ENCODE measurements around the gene BNC2. TPM values are rescaled to one million over a fixed set of nuclear protein-coding genes. Genes with fewer than 3 reads are reported as not detected.

BNC2 gene
- total RNA-seq, 2 experiments from 2014 or later = not detected

DNA sequence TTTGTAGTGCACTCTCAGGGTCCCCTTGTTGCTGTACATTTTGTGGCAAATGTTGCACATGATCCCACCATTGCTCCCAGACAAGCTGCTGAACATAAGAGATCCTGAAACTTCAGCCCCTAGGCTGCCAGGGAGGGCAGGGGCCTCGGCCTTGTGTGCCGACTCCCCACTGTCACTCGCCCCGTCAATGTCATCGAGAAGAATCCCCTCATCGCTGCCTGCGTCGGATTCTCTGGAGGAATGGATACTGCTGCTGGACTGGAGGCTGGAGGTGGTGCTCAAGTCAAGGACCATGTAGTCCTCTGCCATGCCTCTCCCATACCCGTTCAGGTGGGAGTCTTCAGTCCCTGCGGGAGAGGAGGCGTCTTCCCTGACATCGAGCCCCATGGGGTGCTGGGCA is 451.3 kb downstream of the BNC2 start:
- intact Hi-C loops (cut with micrococcal nuclease; ENCODE audit: unreplicated experiment) = no loop called here
- TF ChIP-seq, protein P1, sequence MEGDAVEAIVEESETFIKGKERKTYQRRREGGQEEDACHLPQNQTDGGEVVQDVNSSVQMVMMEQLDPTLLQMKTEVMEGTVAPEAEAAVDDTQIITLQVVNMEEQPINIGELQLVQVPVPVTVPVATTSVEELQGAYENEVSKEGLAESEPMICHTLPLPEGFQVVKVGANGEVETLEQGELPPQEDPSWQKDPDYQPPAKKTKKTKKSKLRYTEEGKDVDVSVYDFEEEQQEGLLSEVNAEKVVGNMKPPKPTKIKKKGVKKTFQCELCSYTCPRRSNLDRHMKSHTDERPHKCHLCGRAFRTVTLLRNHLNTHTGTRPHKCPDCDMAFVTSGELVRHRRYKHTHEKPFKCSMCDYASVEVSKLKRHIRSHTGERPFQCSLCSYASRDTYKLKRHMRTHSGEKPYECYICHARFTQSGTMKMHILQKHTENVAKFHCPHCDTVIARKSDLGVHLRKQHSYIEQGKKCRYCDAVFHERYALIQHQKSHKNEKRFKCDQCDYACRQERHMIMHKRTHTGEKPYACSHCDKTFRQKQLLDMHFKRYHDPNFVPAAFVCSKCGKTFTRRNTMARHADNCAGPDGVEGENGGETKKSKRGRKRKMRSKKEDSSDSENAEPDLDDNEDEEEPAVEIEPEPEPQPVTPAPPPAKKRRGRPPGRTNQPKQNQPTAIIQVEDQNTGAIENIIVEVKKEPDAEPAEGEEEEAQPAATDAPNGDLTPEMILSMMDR (conservative IDR thresholded peaks at IDR 0.05; ENCODE audit: low read length) = no peak

DNA sequence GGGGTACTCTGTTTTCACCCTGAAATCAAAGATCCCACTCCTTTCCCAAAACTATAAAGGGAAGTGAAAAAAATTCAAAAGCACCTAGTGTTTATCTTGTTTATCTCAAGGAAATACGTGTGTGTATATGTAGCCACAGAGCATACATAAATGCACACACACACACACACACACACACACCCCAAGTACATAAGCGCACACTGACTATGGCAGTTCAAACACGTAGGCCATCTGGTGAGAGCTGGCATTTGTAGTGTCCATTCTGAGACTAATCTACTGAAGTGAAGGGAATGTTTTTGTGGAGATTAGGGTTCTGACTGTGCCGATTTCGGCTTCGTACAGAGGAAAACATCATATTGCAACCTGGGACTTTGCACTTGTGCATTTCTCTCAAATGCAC is 451.7 kb downstream of the BNC2 start:
- Histone ChIP-seq H3K9me3 (ENCODE audit: low read length) (no peaks in the 10 kb centered on the region), H3K79me2 (ENCODE audit: insufficient read depth, low read depth, low read length) (no peaks in the 10 kb centered on the region), H3K4me2 (ENCODE audit: low read length) (no peak overlapping the region), H3K36me3 (ENCODE audit: insufficient read depth, low read length) (no peaks in the 10 kb centered on the region), H3K4me3 (ENCODE audit: low read depth, low read length, poor library complexity, severe bottlenecking) (no peak overlapping the region), H3K9me2 (ENCODE audit: insufficient read depth, low read length) (no peaks in the 10 kb centered on the region), H2AFZ (ENCODE audit: low read length) (no peak overlapping the region), H3K27ac (ENCODE audit: low read depth, low read length, poor library complexity, severe bottlenecking) (no peak overlapping the region), H4K20me1 (ENCODE audit: insufficient read depth, low read length) (no peaks in the 10 kb centered on the region), H3K4me1 (ENCODE audit: insufficient read depth, low read length, poor library complexity, severe bottlenecking) (no peaks in the 10 kb centered on the region)
- no peak for DNase-seq (ENCODE audit: low spot score)
- TF ChIP-seq, protein P1 (conservative IDR thresholded peaks at IDR 0.05; ENCODE audit: low read length) = no peak
- no peak for TF ChIP-seq EZH2phosphoT487 (IDR thresholded peaks at IDR 0.05; ENCODE audit: borderline replicate concordance, low read depth, low read length)
- intact Hi-C loops (cut with micrococcal nuclease; ENCODE audit: unreplicated experiment) = no loop called here
- BruUV-seq (replicated peaks) = no TSS peak
- POLR2A ChIA-PET = no interaction called here
- CTCF ChIA-PET (ENCODE audit: unreplicated experiment) = no interaction called here

More for the DNA sequence above, 451.3 kb downstream of the BNC2 start:
- ChIA-PET CTCF (ENCODE audit: unreplicated experiment) (no interaction called here), POLR2A (no interaction called here)
- no peaks in the 10 kb centered on the region for H4K20me1 ChIP-seq (ENCODE audit: insufficient read depth, low read length)
- no peak overlapping the region for H3K27ac ChIP-seq (ENCODE audit: low read depth, low read length, poor library complexity, severe bottlenecking)
- no peak overlapping the region for H3K4me2 ChIP-seq (ENCODE audit: low read length)
- no peak overlapping the region for H2AFZ ChIP-seq (ENCODE audit: low read length)
- H3K4me1 ChIP-seq (ENCODE audit: insufficient read depth, low read length, poor library complexity, severe bottlenecking) = no peaks in the 10 kb centered on the region
- H3K9me2 ChIP-seq (ENCODE audit: insufficient read depth, low read length) = no peaks in the 10 kb centered on the region
- DNase-seq (ENCODE audit: low spot score) = no peak
- no peak overlapping the region for H3K4me3 ChIP-seq (ENCODE audit: low read depth, low read length, poor library complexity, severe bottlenecking)
- no peaks in the 10 kb centered on the region for H3K79me2 ChIP-seq (ENCODE audit: insufficient read depth, low read depth, low read length)
- BruUV-seq (replicated peaks) = no TSS peak
- no peaks in the 10 kb centered on the region for H3K9me3 ChIP-seq (ENCODE audit: low read length)
- no peaks in the 10 kb centered on the region for H3K36me3 ChIP-seq (ENCODE audit: insufficient read depth, low read length)

DNA sequence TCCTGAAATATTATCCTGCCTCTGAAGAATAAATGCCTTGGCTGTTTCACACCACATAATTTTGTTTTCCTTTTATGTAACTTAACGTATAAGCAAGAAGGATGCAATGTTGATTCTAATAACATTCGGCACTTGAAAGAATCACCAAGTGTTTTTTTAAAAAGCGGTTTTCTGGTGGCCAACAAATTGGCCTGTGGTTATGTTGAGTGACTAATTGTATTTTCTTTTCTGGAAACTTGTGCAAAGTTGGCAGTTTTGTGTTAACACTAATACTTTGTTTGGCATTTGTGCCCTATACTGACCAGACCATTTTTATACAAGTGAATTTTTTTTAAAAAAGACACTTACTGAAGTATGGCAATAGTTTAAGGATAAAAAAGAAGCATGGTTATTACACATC is 452.7 kb downstream of the BNC2 start:
- no peaks in the 10 kb centered on the region for H3K79me2 ChIP-seq (ENCODE audit: insufficient read depth, low read depth, low read length)
- H3K9me2 ChIP-seq (ENCODE audit: insufficient read depth, low read length) = no peaks in the 10 kb centered on the region
- H3K4me3 ChIP-seq (ENCODE audit: low read depth, low read length, poor library complexity, severe bottlenecking) = no peak overlapping the region
- H2AFZ ChIP-seq (ENCODE audit: low read length) = no peak overlapping the region
- TF ChIP-seq, protein P1 (conservative IDR thresholded peaks at IDR 0.05; ENCODE audit: low read length) = no peak
- TF ChIP-seq EZH2phosphoT487 (IDR thresholded peaks at IDR 0.05; ENCODE audit: borderline replicate concordance, low read depth, low read length) = no peak
- no peak for DNase-seq (ENCODE audit: low spot score)
- H4K20me1 ChIP-seq (ENCODE audit: insufficient read depth, low read length) = no peaks in the 10 kb centered on the region
- intact Hi-C loops (cut with micrococcal nuclease; ENCODE audit: unreplicated experiment) = no loop called here
- ChIA-PET POLR2A (no interaction called here), CTCF (ENCODE audit: unreplicated experiment) (no interaction called here)
- H3K4me1 ChIP-seq (ENCODE audit: insufficient read depth, low read length, poor library complexity, severe bottlenecking) = no peaks in the 10 kb centered on the region
- no TSS peak for BruUV-seq (replicated peaks)
- no peak overlapping the region for H3K27ac ChIP-seq (ENCODE audit: low read depth, low read length, poor library complexity, severe bottlenecking)
- no peak overlapping the region for H3K4me2 ChIP-seq (ENCODE audit: low read length)
- H3K9me3 ChIP-seq (ENCODE audit: low read length) = no peaks in the 10 kb centered on the region
- H3K36me3 ChIP-seq (ENCODE audit: insufficient read depth, low read length) = no peaks in the 10 kb centered on the region

All from OCI-LY7 (cell line).